Esophagus squamous epithelium (tissue), 5 donors: ENCODE results near the gene DAZAP1. TPM values are rescaled to one million over a fixed set of nuclear protein-coding genes. Genes with fewer than 3 reads are reported as not detected.
A peak's percentile ranks its signal among the peaks of the same experiment; 100 is the strongest.

ENCODE experiments used
- DNase-seq: peaks from one replicate; lab custom pipeline; 2025; lab: John Stamatoyannopoulos, UW
- H3K27ac ChIP-seq, 4 donors: fragments of 200-600 bp; sonication (generic); one replicate each; pipeline ENCODE4 v1.5.1; 2016 to 2019; ENCODE audit warnings: mild to moderate bottlenecking in 1 of 4
- H3K27me3 ChIP-seq, 4 donors: fragments of 200-600 bp; sonication (generic); 1 replicate in 3 of 4; 2 replicates in 1 of 4; pipeline versions ENCODE4 v1.5.1 to v1.6.0; 2017 to 2021; ENCODE audit warnings: antibody characterized with exemption in 1 of 4
- H3K36me3 ChIP-seq, 3 donors: fragments of 200-600 bp; sonication (generic); one replicate each; pipeline ENCODE4 v1.5.1; 2016 to 2019
- H3K4me1 ChIP-seq, 3 donors: fragments of 200-600 bp; sonication (generic); one replicate each; pipeline ENCODE4 v1.5.1; 2017 to 2019
- H3K4me3 ChIP-seq, 4 donors: fragments of 200-600 bp; sonication (generic); 1 replicate in 3 of 4; 2 replicates in 1 of 4; pipeline ENCODE4 v1.5.1; 2016 to 2019; ENCODE audit warnings: mild to moderate bottlenecking in 2 of 4, moderate library complexity in 1 of 4
- H3K9me3 ChIP-seq, 3 donors: fragments of 200-600 bp; sonication (generic); one replicate each; pipeline ENCODE4 v1.5.1; 2016 to 2019
- CTCF ChIP-seq, 6 experiments: fragments of 450-650 bp in 4 of 6; fragments of 200-600 bp in 2 of 6; sonication (generic) in 2 of 6; IDR thresholded peaks; one replicate each; pipeline ENCODE4 v1.5.1; 2016 to 2019; ENCODE audit warnings: antibody characterized with exemption in 6 of 6, mild to moderate bottlenecking in 4 of 6, moderate library complexity in 4 of 6
- POLR2A ChIP-seq, 4 donors: fragments of 450-650 bp; IDR thresholded peaks; one replicate each; pipeline ENCODE4 v1.6.1; 2017; ENCODE audit warnings: antibody characterized with exemption in 4 of 4, mild to moderate bottlenecking in 4 of 4, moderate library complexity in 3 of 4
- WGBS, 2 donors: methylation state at CpG; one replicate each; pipeline ENCODE4 v1.1.5; 2018; 5-methylcytosine and 5-hydroxymethylcytosine counted together
- intact Hi-C: fragments of 100-400 bp; cut with DNase I; formaldehyde crosslinking; loops from one replicate; pipeline ENCODE4 v1.15.0; 2022
- total RNA-seq, 4 donors: library from RNA; depleted of rRNA; stranded (reverse); fragments of >200 nt; gene quantifications; one replicate each; pipeline ENCODE4 v1.1.0, GENCODE V29; 2016
- donor health status: DM: yes; HTN: yes; CAD: no.

Gene DAZAP1
- total RNA-seq, 4 donors from 2014 or later, result 60.2 to 76.0 (median 69.0) TPM

DNA sequence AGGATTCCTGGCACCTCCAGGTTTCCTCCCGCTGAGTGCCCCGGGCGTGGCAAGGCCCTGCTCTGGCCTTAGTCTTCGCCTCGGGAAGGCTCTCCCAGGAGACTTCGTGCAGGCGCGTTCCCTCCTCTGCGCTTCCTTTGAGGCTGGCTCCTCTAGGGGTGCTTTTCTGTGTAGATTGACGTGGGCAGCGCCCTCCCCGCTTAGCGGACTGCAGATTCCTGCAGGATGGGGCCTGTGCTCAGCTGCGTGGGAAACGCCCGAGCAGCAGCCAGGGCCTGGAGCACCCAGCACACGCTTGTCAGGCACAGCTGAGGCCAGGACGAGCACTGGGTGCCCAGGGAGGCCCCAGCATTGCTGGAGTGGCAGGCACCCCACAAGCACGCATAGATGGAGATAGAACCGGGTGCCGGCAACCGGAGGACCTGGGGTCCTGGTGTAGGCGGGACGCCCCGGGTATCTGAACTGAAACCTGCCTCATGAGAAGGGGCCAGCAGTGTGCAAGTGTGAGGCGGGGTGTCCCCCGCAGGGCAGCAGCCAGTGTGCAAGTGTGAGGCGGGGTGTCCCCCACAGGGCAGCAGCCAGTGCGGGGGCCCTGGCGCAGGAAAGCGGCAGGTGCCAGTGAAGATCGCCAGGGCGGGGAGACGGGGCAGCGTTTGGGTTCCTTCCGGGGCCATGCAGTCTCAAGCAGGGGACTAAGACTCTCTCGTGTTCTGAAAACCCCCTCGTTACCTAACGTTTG lies 20.3 kb upstream of the DAZAP1 start:
- Histone ChIP-seq H3K36me3 (peaks cover 10 to 62% (median 24%) of the 10 kb centered on the region in 3 donors), H3K4me3 (no peak overlapping the region), H3K9me3 (no peaks in the 10 kb centered on the region), H3K4me1 (peaks cover 33 to 51% (median 35%) of the 10 kb centered on the region in 3 donors), H3K27ac (peak overlapping the region in 3 of 4 donors; percentile 33 to 46 (median 38)), H3K27me3 (no peaks in the 10 kb centered on the region)
- intact Hi-C loops, result no loop called here
- DNase-seq, result no peak
- WGBS, 2 donors, result 55 to 70% methylated on average over 7 to 15 of the region's 39 CpGs
- TF ChIP-seq CTCF (IDR thresholded peaks at IDR 0.05) (no peak), POLR2A (IDR thresholded peaks at IDR 0.05) (no peak)

DNA sequence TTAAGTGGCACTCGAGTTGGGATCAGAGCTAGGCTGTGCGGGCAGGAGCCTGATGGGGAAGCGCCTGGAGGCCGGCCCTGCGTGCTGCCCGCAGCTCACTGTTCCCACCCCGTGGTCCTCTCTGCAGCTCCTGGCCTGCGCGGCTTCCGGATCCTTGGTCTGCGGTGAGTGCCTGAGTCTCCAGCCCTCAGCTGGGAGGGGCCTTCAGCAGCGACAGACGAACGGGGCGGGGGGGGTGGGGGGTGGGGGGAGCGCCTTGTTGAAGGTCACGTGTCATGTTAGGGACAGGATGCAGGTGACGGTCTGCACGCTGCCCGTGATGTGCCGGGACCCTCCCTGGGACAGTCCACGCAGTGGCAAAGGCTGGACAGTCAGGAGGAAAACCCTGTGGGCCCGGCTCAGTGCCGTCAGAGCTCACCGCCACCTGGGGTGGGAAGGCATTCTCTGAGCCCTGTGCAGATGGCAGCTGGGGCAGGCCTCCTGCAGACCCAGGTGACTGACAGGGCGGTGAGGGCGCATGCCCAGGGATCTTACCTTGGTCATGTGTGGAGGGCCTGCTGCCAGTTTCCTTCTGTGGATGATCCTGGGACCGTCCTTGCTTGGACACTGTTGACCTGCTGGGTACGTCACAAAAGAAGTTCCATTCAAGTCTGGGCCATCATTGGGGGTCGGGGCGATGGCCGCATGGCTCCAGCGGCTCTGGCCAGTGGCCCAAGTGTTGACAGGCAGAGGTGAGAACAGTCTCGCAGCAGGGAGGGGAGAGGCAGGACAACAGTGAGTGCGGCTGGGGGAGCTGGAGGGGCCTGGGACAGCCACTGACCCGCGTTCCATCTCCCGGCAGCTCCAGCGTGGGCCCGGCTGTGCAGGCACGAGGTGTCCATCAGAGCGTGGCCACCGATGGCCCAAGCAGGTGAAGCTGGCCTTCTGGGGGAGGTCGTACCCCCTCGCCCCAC lies 19.4 kb upstream of the DAZAP1 start:
- 85 to 94% methylated on average over 14 to 23 of the region's 45 CpGs for WGBS, 2 donors
- Histone ChIP-seq H3K36me3 (peaks cover 10 to 70% (median 33%) of the 10 kb centered on the region in 3 donors), H3K9me3 (no peaks in the 10 kb centered on the region), H3K27me3 (no peaks in the 10 kb centered on the region), H3K4me3 (no peak overlapping the region), H3K27ac (no peak overlapping the region), H3K4me1 (peaks cover 33 to 47% (median 35%) of the 10 kb centered on the region in 3 donors)
- intact Hi-C loops, result no loop called here
- TF ChIP-seq CTCF (IDR thresholded peaks at IDR 0.05) (no peak), POLR2A (IDR thresholded peaks at IDR 0.05) (no peak)
- DNase-seq, result no peak

DNA sequence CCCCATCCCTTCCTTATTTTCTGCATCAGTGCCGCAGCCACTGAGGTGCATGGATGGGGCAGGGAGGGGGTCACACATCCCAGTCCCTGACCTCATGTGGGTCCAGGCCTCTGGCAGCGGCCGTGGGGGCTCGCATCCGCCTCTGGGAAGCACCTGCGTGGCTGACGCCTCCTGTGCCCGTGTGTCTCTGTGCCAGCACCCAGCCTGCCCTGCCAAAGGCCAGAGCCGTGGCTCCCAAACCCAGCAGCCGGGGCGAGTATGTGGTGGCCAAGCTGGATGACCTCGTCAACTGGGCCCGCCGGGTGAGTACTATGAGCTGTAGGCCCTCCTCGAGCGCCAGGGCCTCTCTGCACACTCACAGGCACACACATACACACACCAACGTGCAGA lies 18.8 kb upstream of the DAZAP1 start:
- H3K36me3 ChIP-seq, result peaks cover 10 to 77% (median 40%) of the 10 kb centered on the region in 3 donors
- intact Hi-C loops, result no loop called here
- H3K4me1 ChIP-seq, result peaks cover 33 to 50% (median 35%) of the 10 kb centered on the region in 3 donors
- no peaks in the 10 kb centered on the region for H3K27me3 ChIP-seq
- TF ChIP-seq POLR2A (IDR thresholded peaks at IDR 0.05) (no peak), CTCF (IDR thresholded peaks at IDR 0.05) (no peak)
- no peak overlapping the region for H3K27ac ChIP-seq
- H3K4me3 ChIP-seq, result no peak overlapping the region
- DNase-seq, result no peak
- 94 to 95% methylated on average over 5 to 6 of the region's 17 CpGs for WGBS, 2 donors
- H3K9me3 ChIP-seq, result no peaks in the 10 kb centered on the region

GRCh38 chr19:1389033-1389940 lies 18.1 kb upstream of the DAZAP1 start:
- H3K36me3 ChIP-seq, result peaks cover 10 to 79% (median 40%) of the 10 kb centered on the region in 3 donors
- H3K4me1 ChIP-seq, result peaks cover 37 to 53% (median 38%) of the 10 kb centered on the region in 3 donors
- TF ChIP-seq CTCF (IDR thresholded peaks at IDR 0.05), result no peak
- no peak for TF ChIP-seq POLR2A (IDR thresholded peaks at IDR 0.05)
- no peak for DNase-seq
- WGBS, 2 donors, result 92 to 93% methylated on average over 36 to 39 of the region's 39 CpGs
- no peak overlapping the region for H3K4me3 ChIP-seq
- H3K27me3 ChIP-seq, result no peaks in the 10 kb centered on the region
- H3K9me3 ChIP-seq, result no peaks in the 10 kb centered on the region
- H3K27ac ChIP-seq, result no peak overlapping the region
- intact Hi-C loops, result no loop called here
